A549 treated with AZD9567 at 1 μM for 4 hours (cell line): ENCODE data around the gene RAB4B. TPM values are rescaled to one million over a fixed set of nuclear protein-coding genes. Genes with fewer than 3 reads are reported as not detected.

Experiments
- total RNA-seq: library from RNA; stranded (reverse); fragments of 200-300 nt; extraction: Qiagen RNA extraction; gene quantifications from 5 replicates; pipeline ENCODE4 v1.2.3, GENCODE V29; 2022; ENCODE audit not compliant: insufficient read depth

RAB4B gene, protein sequence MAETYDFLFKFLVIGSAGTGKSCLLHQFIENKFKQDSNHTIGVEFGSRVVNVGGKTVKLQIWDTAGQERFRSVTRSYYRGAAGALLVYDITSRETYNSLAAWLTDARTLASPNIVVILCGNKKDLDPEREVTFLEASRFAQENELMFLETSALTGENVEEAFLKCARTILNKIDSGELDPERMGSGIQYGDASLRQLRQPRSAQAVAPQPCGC
- total RNA-seq, result 12.8 to 22.1 TPM (median 20.1 TPM) in 5 replicates

DNA sequence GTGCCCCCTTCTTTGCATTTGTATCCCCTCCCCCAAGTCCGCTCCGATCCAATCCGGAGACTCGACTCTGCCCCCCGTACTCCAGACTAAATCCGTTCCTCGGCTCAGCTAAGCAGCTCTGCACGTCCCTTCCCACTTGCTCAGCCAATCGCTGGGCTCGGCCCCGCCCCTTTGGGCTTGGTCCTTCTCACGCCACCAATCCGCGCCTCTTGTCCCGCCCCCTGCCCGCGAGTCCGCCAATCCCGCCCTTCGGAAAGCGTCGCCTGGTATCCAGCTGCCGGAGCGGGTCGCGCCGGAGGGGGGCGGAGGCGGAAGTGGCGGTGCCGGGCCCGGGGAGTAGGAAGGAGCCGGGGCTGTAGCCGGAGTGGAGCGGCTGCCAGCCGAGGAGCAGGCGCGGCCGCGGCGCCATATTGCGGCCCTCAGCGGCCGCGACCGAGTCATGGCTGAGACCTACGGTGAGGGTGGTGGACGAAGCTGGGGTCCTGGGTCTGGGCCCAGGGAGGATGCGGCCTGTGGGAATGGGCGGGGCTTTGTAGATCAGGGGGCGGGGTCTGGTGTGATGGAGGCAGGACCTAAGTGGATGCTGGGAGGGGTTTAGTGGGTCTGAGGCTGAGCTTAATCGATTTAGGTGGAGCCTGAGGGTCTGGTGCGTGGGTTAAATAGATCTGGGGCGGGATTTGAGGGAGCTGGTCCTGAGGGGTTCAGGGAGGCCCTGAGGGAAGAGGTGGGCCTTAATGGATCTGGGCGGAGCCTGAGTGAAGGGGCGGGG lies at the start of gene RAB4B:
Gene RAB4B, plus strand, starts transcription at position 311 of the 769 bp plus-strand sequence. Its CDS starts 129 bp downstream, at position 440.

DNA sequence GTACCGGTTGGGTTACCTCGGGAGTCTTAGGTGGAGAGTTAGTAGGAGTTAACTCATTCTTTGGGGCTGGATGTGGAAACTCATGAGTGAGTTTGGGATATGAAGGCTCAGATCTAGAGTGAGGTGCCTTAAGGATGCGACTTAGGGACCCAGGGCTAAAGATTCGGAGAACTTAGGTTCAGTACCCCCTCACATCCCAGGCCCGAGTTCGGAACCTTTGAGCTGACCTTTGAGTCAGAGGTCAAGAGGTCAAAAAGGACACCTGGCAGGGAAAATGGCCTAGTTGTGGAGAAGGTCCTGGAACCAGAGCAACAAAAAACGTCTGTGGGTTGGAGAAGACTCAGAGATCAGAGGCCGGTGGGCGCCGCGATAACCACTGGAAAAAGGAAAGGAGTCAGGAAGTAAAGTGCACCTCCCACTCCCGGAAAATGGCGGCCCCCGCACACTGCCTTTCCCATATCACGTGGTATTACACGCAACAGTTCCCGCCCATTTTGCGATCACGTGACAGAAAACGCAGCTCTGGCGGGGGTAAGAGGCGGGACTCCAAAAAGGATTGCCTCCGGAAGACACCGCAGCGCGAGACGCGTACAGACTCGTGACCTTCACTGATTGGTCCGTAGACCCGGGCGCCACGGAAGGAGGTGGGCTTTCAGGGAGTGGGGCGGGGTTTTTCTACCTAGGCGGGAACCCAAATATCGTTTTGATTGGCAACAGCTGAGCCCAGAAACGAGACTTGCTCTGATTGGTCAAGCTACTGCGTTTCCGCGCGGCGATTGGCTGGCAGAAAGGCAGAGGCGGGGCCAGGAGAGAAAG lies 27.8 kb upstream of the RAB4B start, which contains the start of gene ACTMAP:
Gene ACTMAP, minus strand, starts transcription at position 420 of the 816 bp plus-strand sequence. CDS start 674 bp downstream, outside the sequence.

DNA sequence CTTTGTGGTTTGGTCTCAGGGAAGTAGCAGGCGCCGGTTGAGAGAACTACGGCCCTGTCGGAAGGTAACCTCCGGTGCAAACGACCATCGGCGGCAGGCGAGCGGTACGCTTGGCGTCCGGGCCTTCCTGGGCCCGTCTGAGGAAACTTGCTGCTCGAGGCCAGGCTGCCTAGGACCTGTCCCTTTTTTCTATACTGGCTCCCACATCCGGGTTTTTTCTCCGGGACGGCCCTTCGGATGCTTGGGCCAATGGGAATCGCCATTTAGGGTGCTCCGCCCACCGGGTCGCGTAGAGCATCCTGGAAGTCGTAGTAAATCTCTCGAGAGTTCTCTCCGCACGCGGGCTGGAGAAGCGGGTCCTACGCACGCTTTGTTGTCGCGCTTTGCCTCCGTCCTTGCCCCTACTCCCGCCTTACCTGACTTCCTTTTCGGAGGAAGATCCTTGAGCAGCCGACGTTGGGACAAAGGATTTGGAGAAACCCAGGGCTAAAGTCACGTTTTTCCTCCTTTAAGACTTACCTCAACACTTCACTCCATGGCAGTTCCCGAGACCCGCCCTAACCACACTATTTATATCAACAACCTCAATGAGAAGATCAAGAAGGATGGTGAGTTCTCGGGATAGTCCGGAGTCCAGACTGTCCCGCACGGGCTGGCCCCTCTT lies 27.0 kb upstream of the RAB4B start, which contains the start of gene SNRPA:
Gene SNRPA, plus strand, starts transcription at position 330 of the 664 bp plus-strand sequence. Its CDS starts 206 bp downstream, at position 536.

DNA sequence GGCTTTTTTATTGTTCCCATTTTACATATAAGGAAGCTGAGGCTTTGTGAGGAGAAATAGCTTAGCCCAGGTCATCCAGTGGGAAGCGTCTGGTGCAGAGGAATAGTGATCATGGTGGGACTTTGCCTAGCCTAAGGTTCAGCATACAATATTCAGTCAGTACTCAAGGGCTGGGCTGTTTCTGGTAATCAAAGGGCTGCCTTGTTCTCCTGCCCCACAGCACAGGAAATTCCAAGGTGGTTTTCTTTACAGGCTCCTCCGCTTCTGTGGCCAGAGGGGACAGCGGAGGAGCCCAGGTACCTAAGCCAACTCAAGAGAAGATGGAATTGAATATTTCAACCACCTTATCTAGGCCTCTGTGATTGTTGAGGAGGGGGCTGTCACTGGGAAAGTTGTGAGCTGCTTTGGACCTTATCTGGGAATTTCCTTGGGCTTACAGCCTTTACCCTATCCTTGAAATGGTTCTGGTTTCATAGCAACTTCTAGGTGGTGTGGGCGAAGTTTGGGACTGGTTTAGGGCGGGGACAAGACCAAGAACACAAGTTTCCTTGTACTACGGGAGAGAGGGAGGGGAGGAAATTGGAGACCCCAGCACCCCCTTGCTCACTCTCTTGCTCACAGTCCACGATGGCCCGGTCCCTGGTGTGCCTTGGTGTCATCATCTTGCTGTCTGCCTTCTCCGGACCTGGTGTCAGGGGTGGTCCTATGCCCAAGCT lies 3.0 kb upstream of the RAB4B start, which contains the start of gene MIA:
Gene MIA, plus strand, starts transcription at position 606 of the 716 bp plus-strand sequence. Its CDS starts 22 bp downstream, at position 628.

DNA sequence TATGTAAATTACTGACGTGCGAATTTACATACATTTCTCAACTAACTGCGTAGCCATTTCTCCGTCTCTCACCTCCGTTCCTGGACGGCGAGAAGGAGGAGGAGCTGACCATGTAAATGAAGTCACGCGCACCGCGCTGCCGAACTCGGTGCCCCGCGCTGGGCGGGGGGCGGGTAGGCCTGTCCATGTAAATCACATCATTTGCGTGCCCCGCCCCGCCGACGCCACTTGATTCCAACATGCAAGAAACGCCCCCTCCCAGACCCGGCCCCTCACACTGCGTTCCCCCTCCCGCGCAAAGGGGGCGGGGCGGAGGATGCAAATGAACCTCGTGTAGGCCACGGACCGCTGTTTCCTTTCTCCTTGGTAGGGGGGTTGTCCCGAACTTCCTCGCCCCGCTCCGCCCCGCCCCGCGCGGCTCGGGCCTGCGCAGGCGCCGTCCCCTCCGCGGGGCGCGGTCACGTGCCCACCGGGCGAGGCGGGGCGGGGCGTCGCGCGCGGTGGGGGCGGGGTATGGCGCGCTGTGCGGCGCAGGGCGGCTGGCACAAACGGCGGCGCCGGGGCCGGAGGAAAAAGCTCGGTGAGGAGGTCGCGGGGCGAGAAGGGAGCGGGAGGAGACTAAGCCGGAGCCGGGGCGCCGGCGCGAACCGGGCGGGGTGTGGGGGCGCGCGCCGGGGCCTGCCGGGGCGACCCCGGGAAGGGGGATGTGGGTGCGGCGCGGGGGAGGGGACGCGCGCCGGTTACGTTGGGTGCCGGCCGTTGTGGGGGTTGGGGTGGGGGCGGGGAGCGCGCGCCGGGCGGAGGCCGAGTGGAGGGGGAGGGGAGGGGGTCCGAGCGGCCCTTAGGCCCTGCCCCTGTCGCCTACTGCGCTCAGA lies 20.9 kb downstream of the RAB4B start, which contains the start of gene EGLN2:
Gene EGLN2, plus strand, starts transcription at position 509 of the 875 bp plus-strand sequence. CDS start 1,382 bp downstream, outside the sequence.

Other genes with a start within 250 kb of the RAB4B start
- 125 to 139 TPM (median 133 TPM) in 5 replicates for gene SHKBP1, start 201.4 kb upstream of the RAB4B start, total RNA-seq
- 35.2 to 57.9 TPM (median 54.8 TPM) in 5 replicates for gene LTBP4, start 176.9 kb upstream of the RAB4B start, total RNA-seq
- gene NUMBL, start 87.6 kb upstream of the RAB4B start, total RNA-seq, result 47.8 to 82.6 TPM (median 77.1 TPM) in 5 replicates
- gene COQ8B, start 61.4 kb upstream of the RAB4B start, total RNA-seq, result 69.8 to 88.8 TPM (median 84.0 TPM) in 5 replicates
- gene ITPKC, start 61.1 kb upstream of the RAB4B start, total RNA-seq, result 20.5 to 35.5 TPM (median 31.6 TPM) in 5 replicates
- 14.5 to 18.5 TPM (median 16.7 TPM) in 5 replicates for gene ACTMAP, start 27.8 kb upstream of the RAB4B start, total RNA-seq
- gene SNRPA, start 27.0 kb upstream of the RAB4B start, total RNA-seq, result 145 to 179 TPM (median 153 TPM) in 5 replicates
- not detected in 5 replicates for gene MIA, start 2.7 kb upstream of the RAB4B start, total RNA-seq
- 79.8 to 98.3 TPM (median 95.8 TPM) in 5 replicates for gene EGLN2, start 20.9 kb downstream of the RAB4B start, total RNA-seq
- gene CYP2A6, start 72.2 kb downstream of the RAB4B start, total RNA-seq, result not detected in 5 replicates
- gene CYP2A7, start 104.0 kb downstream of the RAB4B start, total RNA-seq, result not detected in 5 replicates
- not detected in 5 replicates for gene CYP2B6, start 213.0 kb downstream of the RAB4B start, total RNA-seq